ENCODE measurements around the gene MAP1A. TPM values are rescaled to one million over a fixed set of nuclear protein-coding genes. Genes with fewer than 3 reads are reported as not detected.
"Not testable (repeated sequence)": the region's sequence is repeated elsewhere in the genome, so short reads cannot be mapped to it uniquely, and the experiment has no call there.

Gene MAP1A
- total RNA-seq, 1 donor from 2014 or later, result 13.9 TPM

GRCh38 chr15:43528542-43529007 lies 11.2 kb downstream of the MAP1A start:
- no peak for DNase-seq (ENCODE audit: low spot score in 2 of 2, unreplicated experiment in 2 of 2)
- TF ChIP-seq CTCF (IDR thresholded peaks at IDR 0.05; ENCODE audit: unreplicated experiment), result no peak
- no peak overlapping the region for H3K4me3 Mint-ChIP-seq
- peaks cover 8% of the 10 kb centered on the region for H3K9me3 Mint-ChIP-seq
- H3K4me1 Mint-ChIP-seq, result peaks cover 10% of the 10 kb centered on the region
- peaks cover 26% of the 10 kb centered on the region for H3K36me3 Mint-ChIP-seq
- H3K27ac Mint-ChIP-seq, result no peak overlapping the region
- no peaks in the 10 kb centered on the region for H3K27me3 Mint-ChIP-seq (ENCODE audit: low read depth)

GRCh38 chr15:43529141-43529540 lies 11.7 kb downstream of the MAP1A start:
- no peak overlapping the region for H3K4me3 Mint-ChIP-seq
- DNase-seq (ENCODE audit: low spot score in 2 of 2, unreplicated experiment in 2 of 2), result no peak
- TF ChIP-seq CTCF (IDR thresholded peaks at IDR 0.05; ENCODE audit: unreplicated experiment), result no peak
- peaks cover 8% of the 10 kb centered on the region for H3K9me3 Mint-ChIP-seq
- no peak overlapping the region for H3K27ac Mint-ChIP-seq
- peaks cover 10% of the 10 kb centered on the region for H3K4me1 Mint-ChIP-seq
- no peaks in the 10 kb centered on the region for H3K27me3 Mint-ChIP-seq (ENCODE audit: low read depth)
- peaks cover 24% of the 10 kb centered on the region for H3K36me3 Mint-ChIP-seq

GRCh38 chr15:43529587-43530345 lies 12.4 kb downstream of the MAP1A start:
- H3K27me3 Mint-ChIP-seq (ENCODE audit: low read depth), result no peaks in the 10 kb centered on the region
- DNase-seq (ENCODE audit: low spot score in 2 of 2, unreplicated experiment in 2 of 2), result no peak
- peaks cover 21% of the 10 kb centered on the region for H3K36me3 Mint-ChIP-seq
- no peak for TF ChIP-seq CTCF (IDR thresholded peaks at IDR 0.05; ENCODE audit: unreplicated experiment)
- H3K27ac Mint-ChIP-seq, result no peak overlapping the region
- peaks cover 8% of the 10 kb centered on the region for H3K9me3 Mint-ChIP-seq
- H3K4me1 Mint-ChIP-seq, result peaks cover 10% of the 10 kb centered on the region
- no peak overlapping the region for H3K4me3 Mint-ChIP-seq

GRCh38 chr15:43531018-43531670 lies 13.7 kb downstream of the MAP1A start:
- H3K4me1 Mint-ChIP-seq, result peaks cover 10% of the 10 kb centered on the region
- TF ChIP-seq CTCF (IDR thresholded peaks at IDR 0.05; ENCODE audit: unreplicated experiment), result no peak
- H3K27me3 Mint-ChIP-seq (ENCODE audit: low read depth), result no peaks in the 10 kb centered on the region
- no peak for DNase-seq (ENCODE audit: low spot score in 2 of 2, unreplicated experiment in 2 of 2)
- H3K36me3 Mint-ChIP-seq, result peaks cover 15% of the 10 kb centered on the region
- no peaks in the 10 kb centered on the region for H3K9me3 Mint-ChIP-seq
- peak overlapping the region; percentile 60 for H3K27ac Mint-ChIP-seq
- no peak overlapping the region for H3K4me3 Mint-ChIP-seq

GRCh38 chr15:43532826-43533225 lies 15.4 kb downstream of the MAP1A start:
- not testable (repeated sequence) for H3K27me3 Mint-ChIP-seq (ENCODE audit: low read depth); H3K4me1 Mint-ChIP-seq; H3K4me3 Mint-ChIP-seq; DNase-seq (ENCODE audit: low spot score in 2 of 2, unreplicated experiment in 2 of 2); H3K9me3 Mint-ChIP-seq; H3K27ac Mint-ChIP-seq
- H3K36me3 Mint-ChIP-seq, result peaks cover 14% of the 10 kb centered on the region

- no peak for TF ChIP-seq CTCF (IDR thresholded peaks at IDR 0.05; ENCODE audit: unreplicated experiment)
- no peak overlapping the region for H3K4me3 Mint-ChIP-seq
Observed at GRCh38 chr15:43534897-43535296, 17.5 kb downstream of the MAP1A start.

More at GRCh38 chr15:43534897-43535296, 17.5 kb downstream of the MAP1A start:
- Mint-ChIP-seq H3K4me1 (peaks cover 10% of the 10 kb centered on the region), H3K27me3 (ENCODE audit: low read depth) (no peaks in the 10 kb centered on the region), H3K27ac (no peak overlapping the region), H3K36me3 (peaks cover 14% of the 10 kb centered on the region), H3K9me3 (no peaks in the 10 kb centered on the region)
- DNase-seq (ENCODE audit: low spot score in 2 of 2, unreplicated experiment in 2 of 2), result no peak
